Measurements from ENCODE around the gene PSTPIP1. TPM values are rescaled to one million over a fixed set of nuclear protein-coding genes. Genes with fewer than 3 reads are reported as not detected.

Gene PSTPIP1
- total and polyA plus RNA-seq, 2 of the 4 experiments (the other 2 are of a cell fraction) = 0.36 to 1.1 TPM

GRCh38 chr15:77046704-77047412 lies 51.9 kb downstream of the PSTPIP1 start:
- no peak overlapping the region for H3K14ac ChIP-seq (replicated peaks; ENCODE audit: low read depth, low read length)
- no peak overlapping the region for H3K18ac ChIP-seq (ENCODE audit: low read depth, low read length)
- H3K4me2 ChIP-seq (ENCODE audit: low read depth, low read length) = no peak overlapping the region
- H2AFZ ChIP-seq (replicated peaks; ENCODE audit: low read length, poor library complexity) = no peak overlapping the region
- ChIA-PET POLR2A (ENCODE audit: unreplicated experiment) (no interaction called here), CTCF (no interaction called here)
- H2BK120ac ChIP-seq (ENCODE audit: low read depth, low read length) = no peak overlapping the region
- peaks cover 36% of the 10 kb centered on the region for H3K36me3 ChIP-seq (ENCODE audit: control insufficient read depth, insufficient read depth, low read length)
- intact Hi-C loops (cut with micrococcal nuclease) (no loop called here), in situ Hi-C loops (cut with MboI; ENCODE audit: low sequenced_read_pairs) (no loop called here), dilution Hi-C loops (cut with HindIII; ENCODE audit: low sequenced_read_pairs, unreplicated experiment) (no loop called here)
- H3K4me1 ChIP-seq (ENCODE audit: control insufficient read depth, insufficient read depth, low read length) = peaks cover 3% of the 10 kb centered on the region; the same call in 1 of the 2 replicates
- no peaks in the 10 kb centered on the region for H3K27me3 ChIP-seq (ENCODE audit: control insufficient read depth, insufficient read depth, low read length)
- H3K4ac ChIP-seq (ENCODE audit: low read depth, low read length) = no peak overlapping the region
- peaks cover 18 to 40% of the 10 kb centered on the region in 2 experiments for H3K79me1 ChIP-seq (ENCODE audit: low read depth in 1 of 2, low read length in 2 of 2)
- H3K27ac ChIP-seq (ENCODE audit: insufficient read depth, low read length) = no peak overlapping the region
- H2BK5ac ChIP-seq (ENCODE audit: low read depth, low read length, poor library complexity, severe bottlenecking) = no peak overlapping the region
- no peak for ATAC-seq (ENCODE audit: low read depth)
- no peak overlapping the region for H2BK20ac ChIP-seq (ENCODE audit: low read depth, low read length)
- H4K20me1 ChIP-seq (ENCODE audit: insufficient read depth, low read length) = no peaks in the 10 kb centered on the region
- no peak overlapping the region for H3K4me3 ChIP-seq (ENCODE audit: insufficient read depth, low read depth, low read length)
- no CpG with 5 or more reads among the region's 7 CpGs for WGBS, 2 experiments (ENCODE audit: extremely low coverage in 2 of 2, insufficient read length in 1 of 2)
- no peak overlapping the region for H3K56ac ChIP-seq (ENCODE audit: extremely low read depth, insufficient read depth, low read length)
- no peak for DNase-seq
- no peak overlapping the region for H3K23ac ChIP-seq (ENCODE audit: low read depth, low read length)
- H4K91ac ChIP-seq (ENCODE audit: insufficient read depth, low read depth, low read length) = no peak overlapping the region
- no peak overlapping the region for H2BK15ac ChIP-seq (ENCODE audit: low read depth, low read length)
- H4K5ac ChIP-seq (ENCODE audit: low read depth, low read length) = no peak overlapping the region
- H3K9me1 ChIP-seq (ENCODE audit: insufficient read depth, low read length) = peaks cover 12% of the 10 kb centered on the region; the same call in 1 of the 2 replicates
- no peak overlapping the region for H3K9ac ChIP-seq (ENCODE audit: low read depth, low read length)
- no TSS peak for BruUV-seq (replicated peaks)
- H2AK9ac ChIP-seq (replicated peaks; ENCODE audit: low read depth, low read length, poor library complexity) = peak overlapping the region; percentile 11
- no peak overlapping the region for H2AK5ac ChIP-seq (ENCODE audit: low read depth, low read length)
- H4K8ac ChIP-seq (ENCODE audit: low read depth in 2 of 2, low read length in 2 of 2) = no peak overlapping the region
- TF ChIP-seq POLR2A (IDR thresholded peaks at IDR 0.05; ENCODE audit: low read depth, low read length) (no peak), RCOR1 (IDR thresholded peaks at IDR 0.05; ENCODE audit: insufficient replicate concordance, low read length) (no peak), MXI1 (IDR thresholded peaks at IDR 0.05; ENCODE audit: borderline replicate concordance, low read depth, low read length) (no peak), MAFK (IDR thresholded peaks at IDR 0.05; ENCODE audit: low read depth, low read length) (no peak), BHLHE40 (IDR thresholded peaks at IDR 0.05; ENCODE audit: low read depth, low read length) (no peak), ELK1 (IDR thresholded peaks at IDR 0.05; ENCODE audit: borderline replicate concordance, low read depth, low read length) (no peak), NFE2L2 (IDR thresholded peaks at IDR 0.05; ENCODE audit: low read depth, low read length) (no peak), CTCF (conservative IDR thresholded peaks at IDR 0.05; ENCODE audit: low read depth, low read length) (no peak), MAZ (IDR thresholded peaks at IDR 0.05; ENCODE audit: borderline replicate concordance, low read depth, low read length) (no peak), RAD21 (IDR thresholded peaks at IDR 0.05; ENCODE audit: low read length) (no peak), FOS (IDR thresholded peaks at IDR 0.05; ENCODE audit: low read depth, low read length) (no peak), SMC3 (IDR thresholded peaks at IDR 0.05; ENCODE audit: low read depth, low read length) (no peak), CHD1 (IDR thresholded peaks at IDR 0.05; ENCODE audit: low read depth, low read length) (no peak), CEBPB (IDR thresholded peaks at IDR 0.05; ENCODE audit: low read depth, low read length) (no peak), USF2 (IDR thresholded peaks at IDR 0.05; ENCODE audit: low read depth, low read length) (no peak), RFX5 (IDR thresholded peaks at IDR 0.05; ENCODE audit: low read depth, low read length) (no peak)
- no peaks in the 10 kb centered on the region for H3K9me3 ChIP-seq (ENCODE audit: control insufficient read depth, insufficient read depth, low read length)
